Mesothelial cell of epicardium (in vitro differentiated cells): ENCODE results near the gene SLC8A1. TPM values are rescaled to one million over a fixed set of nuclear protein-coding genes. Genes with fewer than 3 reads are reported as not detected.

Experiments used
- DNase-seq, 2 experiments: peaks; one replicate each; pipeline ENCODE4 v3.0.0; 2021; ENCODE audit warnings: low spot score in 2 of 2; ENCODE audit not compliant: unreplicated experiment in 2 of 2
- H3K27ac Mint-ChIP-seq: 2 replicates; pipeline ENCODE4 v1.8.0; 2021; ENCODE audit warnings: mixed read lengths
- H3K27me3 Mint-ChIP-seq: 2 replicates; pipeline ENCODE4 v1.8.0; 2021; ENCODE audit warnings: low read depth, mixed read lengths
- H3K36me3 Mint-ChIP-seq: 2 replicates; pipeline ENCODE4 v1.8.0; 2021; ENCODE audit warnings: mixed read lengths
- H3K4me1 Mint-ChIP-seq: 2 replicates; pipeline ENCODE4 v1.8.0; 2021; ENCODE audit warnings: mixed read lengths
- H3K4me3 Mint-ChIP-seq: 2 replicates; pipeline ENCODE4 v1.8.0; 2021; ENCODE audit warnings: mild to moderate bottlenecking, moderate library complexity, mixed read lengths
- H3K9me3 Mint-ChIP-seq: 2 replicates; pipeline ENCODE4 v1.8.0; 2021; ENCODE audit warnings: mixed read lengths
- CTCF ChIP-seq: fragments of 200-600 bp; sonication (generic); IDR thresholded peaks from one replicate; pipeline ENCODE4 v1.5.0; 2021; ENCODE audit warnings: antibody characterized with exemption; ENCODE audit not compliant: unreplicated experiment
- total RNA-seq: library from RNA; stranded (reverse); gene quantifications from 3 replicates; pipeline ENCODE4 v1.2.1, GENCODE V29; 2021

Gene SLC8A1
- total RNA-seq, 1 donor from 2014 or later = 29.6 TPM

- Mint-ChIP-seq H3K36me3 (no peaks in the 10 kb centered on the region), H3K4me1 (peaks cover 44% of the 10 kb centered on the region), H3K27ac (peak overlapping the region; percentile 51), H3K9me3 (no peaks in the 10 kb centered on the region), H3K27me3 (no peaks in the 10 kb centered on the region), H3K4me3 (no peak overlapping the region)
- TF ChIP-seq CTCF = no peak
- DNase-seq = no peak
These were observed 168.6 kb downstream of the SLC8A1 start for GRCh38 chr2:40283111-40283909.

- Mint-ChIP-seq H3K4me3 (no peak overlapping the region), H3K36me3 (no peaks in the 10 kb centered on the region), H3K27ac (peak overlapping the region; percentile 74), H3K9me3 (no peaks in the 10 kb centered on the region), H3K27me3 (no peaks in the 10 kb centered on the region), H3K4me1 (peaks cover 44% of the 10 kb centered on the region)
- no peak for DNase-seq
- TF ChIP-seq CTCF = no peak
These were observed 169.5 kb downstream of the SLC8A1 start for GRCh38 chr2:40282428-40282827.

GRCh38 chr2:40281021-40281940 lies 170.6 kb downstream of the SLC8A1 start:
- Mint-ChIP-seq H3K36me3 (no peaks in the 10 kb centered on the region), H3K4me1 (peaks cover 48% of the 10 kb centered on the region), H3K27ac (peak overlapping the region; percentile 89), H3K4me3 (no peak overlapping the region), H3K9me3 (no peaks in the 10 kb centered on the region), H3K27me3 (no peaks in the 10 kb centered on the region)
- DNase-seq = no peak
- TF ChIP-seq CTCF = no peak

- no peak overlapping the region for H3K4me3 Mint-ChIP-seq
- no peaks in the 10 kb centered on the region for H3K27me3 Mint-ChIP-seq
- H3K27ac Mint-ChIP-seq = no peak overlapping the region
- no peaks in the 10 kb centered on the region for H3K36me3 Mint-ChIP-seq
- no peak for TF ChIP-seq CTCF
- no peaks in the 10 kb centered on the region for H3K9me3 Mint-ChIP-seq
- H3K4me1 Mint-ChIP-seq = peaks cover 49% of the 10 kb centered on the region
- no peak for DNase-seq
These were observed 172.4 kb downstream of the SLC8A1 start for GRCh38 chr2:40279482-40279881.

- no peaks in the 10 kb centered on the region for H3K27me3 Mint-ChIP-seq
- no peaks in the 10 kb centered on the region for H3K36me3 Mint-ChIP-seq
- H3K27ac Mint-ChIP-seq = no peak overlapping the region
- H3K4me1 Mint-ChIP-seq = peaks cover 54% of the 10 kb centered on the region
- TF ChIP-seq CTCF = no peak
- no peak for DNase-seq
- no peak overlapping the region for H3K4me3 Mint-ChIP-seq
- no peaks in the 10 kb centered on the region for H3K9me3 Mint-ChIP-seq
These were observed 172.9 kb downstream of the SLC8A1 start for GRCh38 chr2:40279001-40279400.
